ENCODE results near the gene ANKRD34A. TPM values are rescaled to one million over a fixed set of nuclear protein-coding genes. Genes with fewer than 3 reads are reported as not detected.

The ANKRD34A gene
- total and polyA plus RNA-seq, 2 of the 8 experiments (the other 6 are each of a cell fraction or from before 2014, with no cell fraction given) = 0.15 to 0.20 TPM

DNA sequence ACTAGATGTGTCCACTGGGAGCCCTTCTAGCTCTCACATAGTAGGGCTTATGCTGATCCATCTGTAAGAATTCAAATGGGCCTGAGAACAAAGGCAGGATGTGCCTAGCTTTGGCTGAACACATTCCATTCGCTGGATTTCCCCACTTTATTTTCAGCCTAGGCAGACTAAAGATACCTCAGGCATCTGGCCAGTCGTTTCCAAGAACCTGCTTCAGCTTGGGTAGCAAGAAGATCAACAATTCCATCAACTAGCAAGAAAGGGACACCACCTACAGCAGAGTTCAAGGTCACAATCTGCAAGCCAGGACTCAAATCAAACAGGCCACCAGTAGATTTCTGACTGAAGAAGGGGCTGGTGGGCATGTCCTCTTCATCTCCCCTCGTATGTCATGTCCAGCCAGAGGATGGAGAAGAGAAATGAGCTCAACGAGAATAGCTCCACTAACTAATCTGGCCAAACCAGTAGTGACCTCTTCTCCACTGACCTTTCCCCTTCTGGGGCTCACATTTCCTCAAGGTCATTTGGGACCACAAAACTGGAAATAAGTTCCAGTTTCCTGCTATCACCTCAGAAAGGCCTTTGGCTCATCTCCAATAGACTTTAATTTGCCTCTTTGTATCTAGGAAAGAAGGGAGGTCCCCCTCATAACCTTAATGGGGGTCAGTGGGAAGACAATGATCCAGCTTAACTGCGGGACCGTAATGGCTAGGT is 17.8 kb upstream of the ANKRD34A start (continued):
- TF ChIP-seq, protein P1, sequence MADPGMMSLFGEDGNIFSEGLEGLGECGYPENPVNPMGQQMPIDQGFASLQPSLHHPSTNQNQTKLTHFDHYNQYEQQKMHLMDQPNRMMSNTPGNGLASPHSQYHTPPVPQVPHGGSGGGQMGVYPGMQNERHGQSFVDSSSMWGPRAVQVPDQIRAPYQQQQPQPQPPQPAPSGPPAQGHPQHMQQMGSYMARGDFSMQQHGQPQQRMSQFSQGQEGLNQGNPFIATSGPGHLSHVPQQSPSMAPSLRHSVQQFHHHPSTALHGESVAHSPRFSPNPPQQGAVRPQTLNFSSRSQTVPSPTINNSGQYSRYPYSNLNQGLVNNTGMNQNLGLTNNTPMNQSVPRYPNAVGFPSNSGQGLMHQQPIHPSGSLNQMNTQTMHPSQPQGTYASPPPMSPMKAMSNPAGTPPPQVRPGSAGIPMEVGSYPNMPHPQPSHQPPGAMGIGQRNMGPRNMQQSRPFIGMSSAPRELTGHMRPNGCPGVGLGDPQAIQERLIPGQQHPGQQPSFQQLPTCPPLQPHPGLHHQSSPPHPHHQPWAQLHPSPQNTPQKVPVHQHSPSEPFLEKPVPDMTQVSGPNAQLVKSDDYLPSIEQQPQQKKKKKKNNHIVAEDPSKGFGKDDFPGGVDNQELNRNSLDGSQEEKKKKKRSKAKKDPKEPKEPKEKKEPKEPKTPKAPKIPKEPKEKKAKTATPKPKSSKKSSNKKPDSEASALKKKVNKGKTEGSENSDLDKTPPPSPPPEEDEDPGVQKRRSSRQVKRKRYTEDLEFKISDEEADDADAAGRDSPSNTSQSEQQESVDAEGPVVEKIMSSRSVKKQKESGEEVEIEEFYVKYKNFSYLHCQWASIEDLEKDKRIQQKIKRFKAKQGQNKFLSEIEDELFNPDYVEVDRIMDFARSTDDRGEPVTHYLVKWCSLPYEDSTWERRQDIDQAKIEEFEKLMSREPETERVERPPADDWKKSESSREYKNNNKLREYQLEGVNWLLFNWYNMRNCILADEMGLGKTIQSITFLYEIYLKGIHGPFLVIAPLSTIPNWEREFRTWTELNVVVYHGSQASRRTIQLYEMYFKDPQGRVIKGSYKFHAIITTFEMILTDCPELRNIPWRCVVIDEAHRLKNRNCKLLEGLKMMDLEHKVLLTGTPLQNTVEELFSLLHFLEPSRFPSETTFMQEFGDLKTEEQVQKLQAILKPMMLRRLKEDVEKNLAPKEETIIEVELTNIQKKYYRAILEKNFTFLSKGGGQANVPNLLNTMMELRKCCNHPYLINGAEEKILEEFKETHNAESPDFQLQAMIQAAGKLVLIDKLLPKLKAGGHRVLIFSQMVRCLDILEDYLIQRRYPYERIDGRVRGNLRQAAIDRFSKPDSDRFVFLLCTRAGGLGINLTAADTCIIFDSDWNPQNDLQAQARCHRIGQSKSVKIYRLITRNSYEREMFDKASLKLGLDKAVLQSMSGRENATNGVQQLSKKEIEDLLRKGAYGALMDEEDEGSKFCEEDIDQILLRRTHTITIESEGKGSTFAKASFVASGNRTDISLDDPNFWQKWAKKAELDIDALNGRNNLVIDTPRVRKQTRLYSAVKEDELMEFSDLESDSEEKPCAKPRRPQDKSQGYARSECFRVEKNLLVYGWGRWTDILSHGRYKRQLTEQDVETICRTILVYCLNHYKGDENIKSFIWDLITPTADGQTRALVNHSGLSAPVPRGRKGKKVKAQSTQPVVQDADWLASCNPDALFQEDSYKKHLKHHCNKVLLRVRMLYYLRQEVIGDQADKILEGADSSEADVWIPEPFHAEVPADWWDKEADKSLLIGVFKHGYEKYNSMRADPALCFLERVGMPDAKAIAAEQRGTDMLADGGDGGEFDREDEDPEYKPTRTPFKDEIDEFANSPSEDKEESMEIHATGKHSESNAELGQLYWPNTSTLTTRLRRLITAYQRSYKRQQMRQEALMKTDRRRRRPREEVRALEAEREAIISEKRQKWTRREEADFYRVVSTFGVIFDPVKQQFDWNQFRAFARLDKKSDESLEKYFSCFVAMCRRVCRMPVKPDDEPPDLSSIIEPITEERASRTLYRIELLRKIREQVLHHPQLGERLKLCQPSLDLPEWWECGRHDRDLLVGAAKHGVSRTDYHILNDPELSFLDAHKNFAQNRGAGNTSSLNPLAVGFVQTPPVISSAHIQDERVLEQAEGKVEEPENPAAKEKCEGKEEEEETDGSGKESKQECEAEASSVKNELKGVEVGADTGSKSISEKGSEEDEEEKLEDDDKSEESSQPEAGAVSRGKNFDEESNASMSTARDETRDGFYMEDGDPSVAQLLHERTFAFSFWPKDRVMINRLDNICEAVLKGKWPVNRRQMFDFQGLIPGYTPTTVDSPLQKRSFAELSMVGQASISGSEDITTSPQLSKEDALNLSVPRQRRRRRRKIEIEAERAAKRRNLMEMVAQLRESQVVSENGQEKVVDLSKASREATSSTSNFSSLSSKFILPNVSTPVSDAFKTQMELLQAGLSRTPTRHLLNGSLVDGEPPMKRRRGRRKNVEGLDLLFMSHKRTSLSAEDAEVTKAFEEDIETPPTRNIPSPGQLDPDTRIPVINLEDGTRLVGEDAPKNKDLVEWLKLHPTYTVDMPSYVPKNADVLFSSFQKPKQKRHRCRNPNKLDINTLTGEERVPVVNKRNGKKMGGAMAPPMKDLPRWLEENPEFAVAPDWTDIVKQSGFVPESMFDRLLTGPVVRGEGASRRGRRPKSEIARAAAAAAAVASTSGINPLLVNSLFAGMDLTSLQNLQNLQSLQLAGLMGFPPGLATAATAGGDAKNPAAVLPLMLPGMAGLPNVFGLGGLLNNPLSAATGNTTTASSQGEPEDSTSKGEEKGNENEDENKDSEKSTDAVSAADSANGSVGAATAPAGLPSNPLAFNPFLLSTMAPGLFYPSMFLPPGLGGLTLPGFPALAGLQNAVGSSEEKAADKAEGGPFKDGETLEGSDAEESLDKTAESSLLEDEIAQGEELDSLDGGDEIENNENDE (IDR thresholded peaks at IDR 0.05; ENCODE audit: insufficient replicate concordance, low read length) = no peak
- TF ChIP-seq RFX5 (IDR thresholded peaks at IDR 0.05; ENCODE audit: borderline replicate concordance, low read depth, low read length) = no peak
- TF ChIP-seq RBBP5 (IDR thresholded peaks at IDR 0.05; ENCODE audit: borderline replicate concordance, low read depth, low read length) = no peak
- TF ChIP-seq POU5F1 (IDR thresholded peaks at IDR 0.05; ENCODE audit: low read depth, low read length) = no peak
- TF ChIP-seq SIN3A (conservative IDR thresholded peaks at IDR 0.05 in 1 of 2, IDR thresholded peaks at IDR 0.05 in 1 of 2; ENCODE audit: low read depth in 1 of 2, low read length in 2 of 2) = no peak
- no peak for TF ChIP-seq JUND (IDR thresholded peaks at IDR 0.05; ENCODE audit: low read length)
- TF ChIP-seq CBX5 (IDR thresholded peaks at IDR 0.05; ENCODE audit: low read depth, low read length) = no peak

Data from H1 (cell line).